Tongue (tissue), 2 donors: ENCODE results near the gene NALCN. TPM values are rescaled to one million over a fixed set of nuclear protein-coding genes. Genes with fewer than 3 reads are reported as not detected.

ENCODE experiments used
- DNase-seq: peaks from one replicate; pipeline ENCODE4 v3.0.0-alpha.2; 2015
- total RNA-seq: library from RNA; depleted of rRNA; stranded (reverse); fragments of >200 nt; gene quantifications from one replicate; pipeline ENCODE4 v1.2.3, GENCODE V29; 2014

Gene NALCN
- total RNA-seq, 1 donor from 2014 or later, result 3.8 TPM

DNA sequence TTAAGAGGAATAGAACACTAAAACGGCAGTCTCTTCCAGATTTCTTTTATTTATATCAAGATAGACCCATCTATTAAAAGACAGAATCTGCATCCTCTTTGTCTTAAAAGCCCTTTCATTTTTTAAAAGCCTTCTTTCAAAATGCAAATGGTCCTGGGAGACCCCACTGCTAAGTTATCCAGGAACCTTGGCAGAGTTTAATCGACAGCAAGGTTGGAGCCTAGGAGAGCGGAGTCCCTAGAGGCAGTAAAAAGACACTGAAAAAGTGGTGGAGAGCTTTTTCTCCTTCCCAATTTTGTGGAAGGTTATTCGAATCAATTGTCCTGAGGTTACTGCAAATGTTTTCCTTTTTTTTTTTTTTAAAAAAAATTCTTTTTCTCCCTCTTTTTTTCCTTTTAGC lies 294.7 kb downstream of the NALCN start:
- DNase-seq, result no peak

DNA sequence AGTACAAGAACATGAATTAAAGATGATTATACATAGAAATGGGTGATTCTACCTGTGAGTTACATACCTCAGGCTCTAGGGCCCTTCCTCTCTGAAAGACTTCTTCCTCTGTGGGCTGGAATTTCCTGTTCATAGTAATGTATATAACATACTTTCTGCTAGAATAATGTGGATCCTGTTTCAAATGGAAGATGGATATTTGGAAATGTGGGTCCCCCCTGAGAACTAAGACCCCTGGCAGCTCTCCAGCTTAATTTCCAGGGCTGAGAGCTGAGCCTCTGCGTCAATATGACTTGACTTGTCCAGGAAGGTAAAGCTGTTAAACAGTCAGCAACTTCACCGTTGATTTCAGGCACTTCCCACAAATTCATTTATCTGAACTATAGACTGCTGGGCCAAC lies 296.3 kb downstream of the NALCN start:
- peak; percentile 6 for DNase-seq

DNA sequence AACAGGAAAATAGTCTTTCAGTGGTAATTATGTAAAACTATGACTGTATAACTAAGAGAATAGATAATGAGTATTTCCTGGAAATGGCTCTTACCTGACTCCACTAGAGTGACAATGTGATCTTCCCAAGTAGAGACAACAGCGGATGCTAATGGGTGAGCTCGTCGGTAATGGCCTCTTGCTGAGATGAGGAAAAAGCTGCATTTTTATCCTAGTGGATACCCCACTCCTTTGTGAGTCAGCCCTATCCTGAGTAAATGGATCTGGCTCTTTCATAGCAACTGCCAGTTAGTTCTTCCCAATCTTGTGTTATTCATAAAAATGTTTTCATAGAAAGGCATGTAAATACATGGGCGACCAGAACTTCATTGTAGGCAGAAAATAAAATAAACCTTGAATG lies 299.5 kb downstream of the NALCN start:
- DNase-seq, result no peak

DNA sequence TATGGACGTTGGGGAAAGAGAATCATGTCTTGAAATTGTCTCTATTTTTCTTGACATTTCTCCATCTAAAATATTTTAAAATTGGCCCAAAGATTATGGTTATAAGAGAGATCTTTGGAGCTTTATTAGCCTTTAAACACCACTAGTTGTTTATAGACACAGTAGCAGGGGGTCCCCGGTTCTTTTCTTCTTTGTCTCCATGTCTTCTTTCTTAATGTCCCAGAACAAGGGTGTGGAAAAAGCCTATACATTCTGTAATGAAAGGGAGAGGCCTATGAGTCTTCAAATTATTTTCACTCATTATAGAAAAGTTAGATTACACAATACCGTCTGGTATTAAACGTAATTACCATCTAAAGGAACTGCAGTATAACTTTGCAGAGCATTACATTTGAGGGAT lies 300.0 kb downstream of the NALCN start:
- no peak for DNase-seq

DNA sequence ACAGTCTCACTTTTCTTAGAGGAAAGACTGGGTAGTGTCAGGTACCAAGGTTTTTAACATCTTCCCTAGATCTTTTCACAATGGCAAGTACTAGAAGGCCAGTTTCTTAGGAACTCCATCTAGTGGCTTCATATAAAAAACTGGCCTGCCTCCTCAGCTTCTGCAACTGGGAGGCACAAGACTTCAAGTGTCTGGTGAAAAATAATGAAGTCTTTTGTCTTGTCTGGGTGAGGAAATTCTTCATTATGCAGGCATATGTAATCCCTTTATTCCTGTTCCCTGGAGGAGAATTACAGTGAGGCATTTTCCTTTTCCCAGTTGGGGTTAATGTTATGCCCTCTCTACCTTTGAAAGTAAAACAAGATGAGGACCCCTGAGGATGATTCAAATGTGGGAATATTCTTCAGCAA lies 300.5 kb downstream of the NALCN start:
- DNase-seq, result peak; percentile 19

DNA sequence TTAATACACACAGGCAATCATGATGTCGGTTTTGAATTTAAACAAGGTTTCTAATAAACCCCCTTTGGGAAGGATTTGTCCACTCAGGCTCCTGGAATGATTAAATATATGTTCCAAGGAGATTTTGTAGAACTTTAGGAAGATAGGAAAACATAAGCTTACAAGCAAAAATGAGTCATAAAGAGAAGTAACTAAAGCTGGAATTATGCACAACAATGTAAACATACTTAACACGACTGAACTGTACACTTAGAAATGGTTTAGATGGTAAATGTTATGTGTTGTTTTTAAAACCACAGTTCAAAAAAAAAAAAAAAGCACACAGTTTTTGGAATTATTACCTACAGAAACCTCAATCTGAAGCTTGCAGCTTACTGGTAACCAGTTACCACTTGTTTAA lies 304.4 kb downstream of the NALCN start:
- DNase-seq, result no peak

DNA sequence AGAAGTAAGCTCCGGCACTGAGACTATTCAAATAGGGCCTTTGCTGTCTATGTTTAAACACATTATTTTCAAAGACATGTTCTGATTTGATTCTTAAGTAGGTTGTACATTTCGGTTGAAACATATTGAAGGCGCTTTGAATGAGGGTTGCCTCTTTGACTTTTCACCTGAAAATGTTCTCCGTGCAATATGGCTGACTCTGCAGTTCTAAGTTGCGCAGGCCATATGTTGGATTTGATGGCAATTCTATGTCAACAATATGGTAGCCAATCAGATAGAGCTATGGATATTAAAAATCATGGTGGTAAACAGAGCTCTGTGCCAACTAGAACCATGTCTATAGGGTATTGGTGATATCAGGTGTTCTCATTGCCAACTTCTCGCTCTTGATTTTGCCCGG lies 307.3 kb downstream of the NALCN start:
- DNase-seq, result no peak

DNA sequence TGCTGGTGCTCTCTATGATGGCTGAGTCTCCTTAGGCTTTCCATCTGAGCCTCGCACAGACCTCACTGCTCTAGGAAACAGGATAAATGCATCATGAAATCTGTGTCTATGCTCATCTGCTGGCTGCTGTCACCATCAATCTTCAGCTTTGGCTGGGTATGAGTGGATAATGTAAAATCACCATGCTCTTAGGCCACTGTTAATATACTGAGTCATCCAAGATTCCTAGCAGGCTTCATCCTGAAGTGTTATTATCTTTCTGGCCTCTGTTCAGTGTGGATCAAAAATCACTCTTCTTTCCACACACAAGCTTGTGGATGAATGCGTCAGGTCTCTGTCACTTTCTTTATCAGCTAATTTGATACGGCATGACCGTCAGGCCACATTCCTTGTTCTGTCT lies 317.4 kb downstream of the NALCN start:
- DNase-seq, result no peak

DNA sequence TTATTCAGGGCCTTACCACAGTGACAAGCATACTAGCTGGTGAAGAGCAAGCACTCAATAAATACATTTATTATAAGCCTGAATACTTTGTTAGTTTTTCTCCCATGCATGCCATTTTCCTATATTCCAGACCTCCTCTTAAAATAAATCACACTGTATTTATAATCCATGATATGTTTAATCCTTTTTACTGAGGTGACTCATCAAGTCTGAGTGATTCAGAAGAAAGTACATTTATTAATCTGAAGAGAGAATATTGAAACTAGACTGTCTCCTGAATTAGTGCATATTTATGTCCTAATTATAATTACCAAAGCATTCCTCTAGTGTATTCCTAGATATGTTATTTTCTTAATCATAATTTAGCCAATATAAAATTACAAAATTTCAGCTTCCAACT lies 323.3 kb downstream of the NALCN start:
- DNase-seq, result no peak

DNA sequence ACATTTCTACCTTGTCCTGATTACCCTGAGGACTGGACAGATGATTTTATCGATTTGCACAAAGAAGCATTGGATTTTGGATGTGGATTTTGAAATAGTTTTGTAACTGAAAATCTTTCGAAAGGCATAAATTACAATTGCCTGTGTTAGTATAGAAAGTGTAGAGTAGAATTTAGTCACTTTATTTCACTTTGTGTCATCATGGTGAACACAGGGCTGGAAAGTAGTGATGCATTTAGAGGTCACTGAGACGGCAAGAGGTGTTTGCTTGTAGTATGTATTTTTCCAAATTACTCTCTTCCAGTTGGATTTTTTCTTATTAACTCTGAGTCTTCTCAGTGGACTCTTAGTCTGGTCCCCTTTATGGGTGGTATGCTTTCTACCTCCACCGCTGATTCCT lies 326.0 kb downstream of the NALCN start:
- DNase-seq, result no peak

DNA sequence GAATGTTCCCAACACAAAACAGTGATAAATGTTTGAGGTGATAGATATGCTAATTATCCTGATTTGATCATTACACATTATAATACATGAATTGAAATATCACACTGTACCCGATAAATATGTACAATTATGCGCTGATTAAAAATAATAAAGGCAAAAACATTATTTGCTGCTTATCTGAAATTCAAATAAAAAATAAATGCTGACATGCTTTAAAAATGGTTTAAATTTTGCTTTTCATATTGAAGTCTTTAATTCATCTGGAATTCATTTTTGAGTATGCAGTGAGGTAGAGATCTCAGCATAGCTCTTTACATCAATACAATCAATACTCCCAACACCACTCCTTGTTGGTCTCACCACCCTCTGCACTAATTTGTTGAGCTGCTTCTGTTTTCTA lies 330.8 kb downstream of the NALCN start:
- no peak for DNase-seq

DNA sequence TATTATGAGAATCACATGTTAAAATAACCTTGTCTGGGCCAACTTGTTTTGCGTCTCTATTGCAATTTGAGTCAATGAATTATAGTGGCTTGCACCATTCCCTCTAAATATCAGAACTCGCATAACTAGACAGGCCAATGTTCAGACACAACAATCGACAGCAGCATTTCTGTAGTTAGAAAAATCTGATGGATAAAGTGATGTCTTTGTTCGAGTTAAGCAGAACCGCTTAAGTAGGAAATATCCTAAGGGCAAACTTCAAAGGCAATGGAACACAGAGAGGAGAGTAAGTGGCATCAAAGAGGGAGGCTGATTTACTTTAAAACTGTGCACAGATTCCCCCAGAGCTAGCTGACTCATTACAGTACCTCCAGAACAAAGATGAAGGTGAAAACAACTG lies 333.9 kb downstream of the NALCN start:
- DNase-seq, result no peak

DNA sequence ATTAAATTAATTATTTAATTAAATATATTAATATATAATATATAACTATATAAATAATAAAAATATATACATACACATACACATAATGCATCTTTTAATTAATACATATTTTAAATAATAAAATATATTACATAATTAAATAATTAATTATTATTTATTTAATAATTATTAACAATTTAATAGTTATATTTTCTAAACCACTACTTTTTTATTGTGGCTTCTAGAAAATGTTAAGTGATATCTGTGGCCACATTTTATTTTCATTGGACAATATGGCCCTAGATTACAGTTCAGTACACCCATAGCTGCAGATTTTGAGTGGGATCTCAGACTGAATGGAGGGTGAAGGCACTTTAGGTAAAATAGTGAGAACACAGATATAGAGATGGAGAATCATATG lies 335.7 kb downstream of the NALCN start:
- no peak for DNase-seq

DNA sequence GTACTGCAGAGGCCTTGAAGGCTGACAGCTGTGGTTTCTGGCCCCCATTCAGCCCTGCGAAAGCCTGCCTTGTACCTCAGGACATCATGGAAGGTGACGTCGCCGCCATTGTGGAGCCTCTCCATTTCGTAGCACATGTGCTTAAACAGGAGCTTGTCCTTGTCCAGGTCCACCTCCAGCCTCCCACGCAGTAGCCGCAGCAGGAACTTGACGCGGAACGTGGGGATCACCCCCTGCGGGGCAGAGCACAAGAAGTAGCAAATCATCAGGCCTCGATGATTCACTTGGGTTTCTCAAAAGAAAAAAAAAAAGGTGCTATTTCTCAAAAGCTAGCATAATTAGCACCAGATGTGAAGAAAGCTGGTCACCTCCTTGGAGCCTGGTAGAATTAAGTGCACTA lies 351.0 kb downstream of the NALCN start:
- peak; percentile 11 for DNase-seq

DNA sequence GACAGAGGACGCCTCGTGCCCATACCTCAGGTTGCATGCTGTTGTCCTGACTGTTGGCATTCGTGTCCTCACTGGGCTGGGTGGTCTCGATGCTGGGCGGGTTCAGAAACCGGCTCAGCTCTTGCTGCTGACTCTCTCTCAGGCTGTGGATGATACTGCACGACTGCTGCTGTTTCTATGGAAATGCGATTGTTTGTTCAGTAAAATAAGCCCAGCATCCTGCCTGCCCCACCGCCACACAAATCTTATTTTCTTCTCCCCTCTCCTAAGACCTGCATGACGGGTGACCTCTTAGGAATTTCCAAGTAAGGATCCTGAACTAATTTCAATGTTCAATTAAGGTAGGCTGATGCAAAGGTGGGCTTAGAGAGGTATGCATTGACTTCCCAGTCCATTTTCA lies 356.5 kb downstream of the NALCN start:
- no peak for DNase-seq

DNA sequence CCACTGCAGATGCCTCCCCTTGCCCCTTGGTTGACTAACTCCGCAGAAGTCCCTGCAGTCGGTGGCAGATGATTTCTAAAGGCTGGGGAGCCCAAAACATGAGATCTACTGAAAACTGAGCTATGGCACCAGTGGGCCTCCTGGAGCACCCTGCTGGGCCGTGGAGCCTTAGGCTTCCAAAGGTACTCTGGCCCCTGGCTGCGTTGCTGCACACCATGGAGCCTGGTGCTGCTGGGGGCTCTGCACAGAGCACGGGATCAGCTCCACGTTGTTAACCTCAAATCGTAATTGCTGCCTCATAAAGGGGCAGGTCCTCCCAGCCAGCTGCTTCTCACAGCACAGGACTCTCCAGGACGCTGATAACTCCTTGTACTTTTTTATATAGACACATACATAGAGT lies 357.5 kb downstream of the NALCN start:
- DNase-seq, result no peak

DNA sequence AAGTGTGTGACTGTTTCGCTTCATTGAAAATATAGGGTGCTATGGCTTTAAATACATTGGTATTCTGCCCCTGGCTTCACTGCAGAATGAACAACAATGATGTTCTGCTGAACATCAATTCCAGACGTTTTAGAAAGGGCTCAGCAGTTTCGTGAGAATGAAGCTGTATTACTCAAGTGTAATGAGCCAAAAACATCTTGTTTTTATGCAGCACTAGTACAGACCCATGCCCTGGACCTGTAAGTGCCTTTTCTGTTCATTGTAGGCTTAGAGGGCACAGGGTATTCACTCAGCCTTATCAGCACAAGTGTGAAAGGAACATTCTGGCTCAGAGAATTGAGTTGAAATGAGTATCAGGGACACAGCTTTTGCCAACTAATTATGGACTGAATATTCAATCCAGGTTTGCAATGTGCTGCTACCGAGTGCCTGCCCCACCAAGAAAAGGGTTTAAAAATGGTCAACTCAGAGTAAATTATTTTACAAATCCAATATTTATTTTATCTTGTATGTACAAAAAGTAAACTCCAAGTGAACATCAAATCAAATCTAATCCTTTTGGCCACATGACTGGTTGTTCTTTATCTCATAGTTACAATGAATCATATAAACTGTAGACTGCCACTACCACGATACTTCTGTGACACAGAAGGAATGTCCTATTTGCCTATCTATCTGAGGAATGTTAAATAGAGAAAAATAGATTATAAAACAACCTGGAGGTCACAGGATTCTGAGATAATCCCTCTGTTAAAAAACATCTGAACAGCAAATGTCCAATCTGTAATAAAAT lies 362.8 kb downstream of the NALCN start:
- no peak for DNase-seq

DNA sequence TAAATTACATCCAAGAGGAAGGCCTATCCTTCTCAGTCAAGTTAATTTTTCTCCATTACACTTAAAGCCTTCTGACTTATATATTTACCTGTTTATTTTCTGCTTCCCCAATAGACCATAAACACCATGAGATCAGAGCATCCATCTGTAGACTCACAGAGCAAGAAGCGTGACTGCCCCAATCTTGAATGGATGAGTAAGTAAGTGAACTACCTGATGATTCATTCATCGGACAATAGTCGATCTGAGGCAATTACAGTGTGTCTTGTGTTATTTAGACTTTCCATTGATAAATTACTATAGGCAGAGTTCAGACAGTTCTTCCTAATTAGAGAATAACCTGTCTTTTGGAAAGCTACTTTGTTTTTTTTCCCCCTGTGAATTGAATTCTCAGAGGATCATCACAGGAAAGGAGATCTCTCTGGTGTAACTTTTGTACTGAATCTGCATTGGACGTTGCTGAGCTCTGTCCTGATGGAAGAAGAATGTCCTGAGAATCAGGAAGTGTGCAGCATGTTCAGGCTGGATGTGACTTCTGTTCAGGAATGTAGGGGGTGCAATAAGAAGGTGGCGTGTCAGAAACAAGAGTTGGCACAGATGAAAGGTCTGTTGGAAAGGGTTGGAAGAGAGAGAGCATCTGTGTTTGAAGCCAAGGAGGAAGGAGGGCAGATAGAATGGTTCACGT lies 367.0 kb downstream of the NALCN start:
- no peak for DNase-seq

DNA sequence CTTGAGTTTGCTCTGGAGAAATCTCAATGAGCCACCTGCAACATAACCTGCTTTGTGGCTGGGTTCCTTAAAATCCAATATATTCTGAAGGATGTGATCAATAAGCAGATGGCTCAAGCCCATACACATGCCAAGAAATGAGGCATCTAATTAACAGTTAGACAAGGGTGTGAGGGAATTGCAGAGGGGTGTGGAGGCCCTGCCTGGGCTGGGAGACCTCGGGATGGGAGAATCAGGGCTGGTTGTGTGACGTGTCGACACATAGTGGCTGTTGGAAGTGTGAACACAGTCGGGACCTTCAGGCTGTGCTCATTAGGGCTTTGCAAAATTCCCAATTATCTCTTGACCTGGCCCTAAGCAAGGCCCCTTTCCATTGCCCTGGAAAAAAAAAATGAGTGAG lies 379.8 kb downstream of the NALCN start:
- DNase-seq, result no peak

DNA sequence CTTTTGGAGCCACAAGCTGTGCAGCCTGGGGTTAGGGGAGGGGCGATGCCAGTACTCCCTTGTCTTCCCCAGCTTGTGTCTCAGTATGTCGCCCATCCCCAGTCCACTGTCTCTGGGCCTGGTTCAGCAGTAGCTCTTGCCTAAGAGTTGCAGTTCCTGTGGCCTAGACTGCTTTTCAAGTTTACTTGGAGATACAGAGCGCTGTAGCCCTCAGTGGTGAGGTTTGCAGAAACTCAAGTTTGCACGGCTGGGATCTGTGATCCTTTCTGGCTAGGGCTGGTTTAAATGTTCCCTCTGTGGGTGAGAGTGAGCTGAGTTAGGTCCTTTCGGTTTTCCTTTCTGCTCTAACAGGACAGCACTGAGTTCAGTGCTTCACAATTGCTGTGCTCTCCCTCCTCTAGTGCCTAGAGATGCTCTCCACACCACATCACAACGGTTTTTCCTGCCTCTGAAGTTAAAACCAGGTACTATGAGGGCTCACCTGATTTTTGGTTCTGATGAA lies 381.1 kb downstream of the NALCN start:
- DNase-seq, result no peak

DNA sequence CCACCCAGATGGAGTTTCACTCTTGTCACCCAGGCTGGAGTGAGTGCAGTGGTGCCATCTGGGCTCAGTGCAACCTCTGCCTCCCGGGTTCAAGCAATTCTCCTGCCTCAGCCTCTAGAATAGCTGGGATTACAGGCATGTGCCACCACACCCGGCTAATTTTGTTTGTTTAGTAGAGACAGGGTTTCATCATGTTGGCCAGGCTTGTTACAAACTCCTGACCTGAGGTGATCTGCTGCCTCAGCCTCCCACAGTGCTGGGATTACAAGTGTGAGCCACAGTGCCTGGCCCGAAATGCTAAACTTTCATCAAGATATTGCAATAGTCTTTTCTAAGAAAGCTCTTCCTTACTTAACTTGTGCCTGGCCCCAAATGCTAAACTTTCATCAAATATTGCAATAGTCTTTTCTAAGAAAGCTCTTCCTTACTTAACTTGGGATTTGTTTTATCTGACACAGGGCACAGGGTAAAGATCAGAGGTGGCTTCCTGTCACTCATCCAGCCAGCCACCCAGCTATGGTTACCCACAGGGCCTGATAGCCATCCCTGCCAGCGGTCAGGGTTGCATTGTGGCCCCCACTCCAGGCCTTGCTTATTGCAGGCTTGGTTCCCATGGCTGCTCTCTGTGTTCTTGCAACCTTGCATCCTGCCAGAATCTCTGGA lies 389.4 kb downstream of the NALCN start:
- DNase-seq, result no peak

DNA sequence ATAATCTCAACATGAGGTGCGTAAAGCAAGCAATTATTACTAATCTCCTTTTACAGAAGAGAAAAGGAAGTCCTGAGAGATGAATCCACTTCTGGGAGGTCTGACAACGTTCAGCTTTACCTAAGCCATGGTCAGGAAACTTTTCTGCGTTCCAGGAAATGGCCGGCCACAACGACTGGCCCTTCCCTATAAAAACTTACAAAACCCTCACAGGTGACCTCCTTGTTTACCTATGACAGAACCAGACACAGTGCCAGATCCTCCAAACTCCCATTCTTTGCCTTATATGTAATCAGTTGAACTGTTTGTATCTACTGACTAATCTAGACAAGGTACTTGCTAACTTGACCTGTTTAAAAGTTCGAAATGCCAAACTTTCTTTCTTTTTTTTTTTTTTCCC lies 390.0 kb downstream of the NALCN start:
- no peak for DNase-seq

DNA sequence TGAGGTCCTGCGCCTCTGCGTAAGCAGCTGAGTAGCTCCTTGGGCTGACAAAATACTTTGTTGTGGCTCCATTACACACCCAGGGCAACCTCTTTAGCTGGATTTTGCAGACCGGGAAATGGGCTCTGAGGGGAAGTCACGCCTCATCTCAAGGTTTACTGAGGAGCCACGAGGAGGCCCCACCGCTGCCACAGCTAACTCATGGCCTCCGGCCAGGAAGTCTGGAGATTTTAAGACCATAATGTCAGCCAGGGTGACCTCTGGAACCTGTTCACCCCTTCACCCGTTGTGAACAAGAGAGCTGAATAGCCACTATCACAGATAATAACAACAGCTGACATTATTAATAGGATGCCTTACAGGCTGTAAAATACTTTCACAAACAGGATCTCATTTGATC lies 390.4 kb downstream of the NALCN start:
- DNase-seq, result no peak
